Endothelial cell of umbilical vein (primary cell): ENCODE data around the gene LRP2. TPM values are rescaled to one million over a fixed set of nuclear protein-coding genes. Genes with fewer than 3 reads are reported as not detected.

Source experiments
- BruUV-seq: library from RNA; stranded (reverse); fragments of 400-500 nt; replicated peaks from 2 replicates; lab custom pipeline; 2021; lab: Mats Ljungman, UMichigan
- CTCF ChIA-PET: fragments of 300-600, 350-600 bp; sonication (Branson Sonifier 250); formaldehyde crosslinking; loops from one replicate; lab custom pipeline; 2021; ENCODE audit warnings: antibody characterized with exemption, inconsistent platforms; lab: Charles Lee
- POLR2A ChIA-PET: fragments of 300-600, 350-600 bp; sonication (Branson Sonifier 250); formaldehyde crosslinking; loops from one replicate; lab custom pipeline; 2021; ENCODE audit warnings: antibody characterized with exemption, inconsistent platforms; lab: Charles Lee
- DNase-seq: peaks from one replicate; pipeline ENCODE4 v3.0.0-alpha.2; 2011; ENCODE audit warnings: low read depth, low spot score
- FAIRE-seq: peaks from 2 replicates; lab custom pipeline; 2011; peaks lifted over from hg19 to GRCh38; lab: Jason Lieb, UNC
- H2AFZ ChIP-seq: 2 replicates; pipeline ENCODE4 v1.6.0; 2012; ENCODE audit warnings: low read depth, low read length, control low read depth, inconsistent platforms
- H3K27ac ChIP-seq: 2 replicates; pipeline ENCODE4 v1.5.1; 2011; ENCODE audit warnings: low read depth, mild to moderate bottlenecking, control low read depth, low read length, moderate library complexity; ENCODE audit not compliant: insufficient read depth
- H3K27me3 ChIP-seq, 2 experiments: 2 replicates each; pipeline versions ENCODE4 v1.6.0 to v1.6.1; 2011; ENCODE audit warnings: low read length in 2 of 2, mixed read lengths in 1 of 2; ENCODE audit not compliant: control insufficient read depth in 2 of 2, insufficient read depth in 2 of 2
- H3K36me3 ChIP-seq, 2 experiments: 2 replicates in 1 of 2; 3 replicates in 1 of 2; pipeline ENCODE4 v1.5.1; 2011; ENCODE audit warnings: low read length in 2 of 2, mild to moderate bottlenecking in 1 of 2, moderate library complexity in 1 of 2; ENCODE audit not compliant: control insufficient read depth in 2 of 2, insufficient read depth in 2 of 2; ENCODE audit errors: extremely low read depth in 1 of 2
- H3K4me1 ChIP-seq: 3 replicates; pipeline ENCODE4 v1.5.1; 2011; ENCODE audit warnings: mild to moderate bottlenecking, low read length; ENCODE audit not compliant: control insufficient read depth, insufficient read depth; ENCODE audit errors: extremely low read depth
- H3K4me2 ChIP-seq: 2 replicates; pipeline ENCODE4 v1.6.1; 2011; ENCODE audit warnings: low read length, control low read depth, mixed read lengths; ENCODE audit not compliant: insufficient read depth
- H3K4me3 ChIP-seq, 3 experiments: fragments of 200-600 bp in 1 of 3; sonication (generic), shearing (Covaris generic) in 1 of 3; replicated peaks in 1 of 3; 2 replicates each; pipeline ENCODE4 v1.5.1; 2011 to 2016; ENCODE audit warnings: control low read depth in 3 of 3, low read length in 3 of 3, mild to moderate bottlenecking in 2 of 3, inconsistent platforms in 1 of 3, low read depth in 1 of 3, moderate library complexity in 1 of 3; ENCODE audit not compliant: insufficient read depth in 1 of 3
- H3K79me2 ChIP-seq: 2 replicates; pipeline ENCODE4 v1.6.0; 2012; ENCODE audit warnings: low read length, inconsistent platforms; ENCODE audit not compliant: control insufficient read depth, insufficient read depth
- H3K9ac ChIP-seq: replicated peaks from 2 replicates; pipeline ENCODE3; 2011; ENCODE audit warnings: low read length, control low read depth; ENCODE audit not compliant: insufficient read depth; ENCODE audit errors: extremely low read depth
- H3K9me1 ChIP-seq: replicated peaks from 3 replicates; pipeline ENCODE4 v1.6.0; 2011; ENCODE audit warnings: mild to moderate bottlenecking, low read length; ENCODE audit not compliant: control insufficient read depth, insufficient read depth; ENCODE audit errors: extremely low read depth
- H3K9me3 ChIP-seq: replicated peaks from 2 replicates; pipeline ENCODE4 v1.5.1; 2012; ENCODE audit warnings: low read length, inconsistent platforms; ENCODE audit not compliant: control insufficient read depth, insufficient read depth
- H4K20me1 ChIP-seq: replicated peaks from 2 replicates; pipeline ENCODE3; 2011; ENCODE audit warnings: mild to moderate bottlenecking, low read length; ENCODE audit not compliant: control insufficient read depth, insufficient read depth; ENCODE audit errors: extremely low read depth
- CTCF ChIP-seq, 2 donors: IDR thresholded peaks; 1 replicate in 1 of 2; 2 replicates in 1 of 2; pipeline ENCODE4 v1.5.1; 2011; ENCODE audit warnings: low read length in 2 of 2, mild to moderate bottlenecking in 2 of 2, moderate library complexity in 2 of 2, control low read depth in 1 of 2, inconsistent platforms in 1 of 2, low read depth in 1 of 2; ENCODE audit not compliant: insufficient read depth in 1 of 2; ENCODE audit errors: extremely low read depth in 1 of 2
- EZH2 ChIP-seq: IDR thresholded peaks from 2 replicates; pipeline ENCODE4 v1.6.1; 2012; ENCODE audit warnings: borderline replicate concordance, low read depth, mild to moderate bottlenecking, moderate library complexity, low read length, inconsistent platforms; ENCODE audit not compliant: severe bottlenecking
- FOS ChIP-seq: IDR thresholded peaks from 2 replicates; pipeline ENCODE4 v1.6.1; 2011; ENCODE audit warnings: mild to moderate bottlenecking, low read length, moderate library complexity, borderline replicate concordance; ENCODE audit not compliant: insufficient read depth
- GATA2 ChIP-seq: IDR thresholded peaks from 2 replicates; pipeline ENCODE4 v1.7.0; 2011; ENCODE audit warnings: low read depth, mild to moderate bottlenecking, moderate library complexity, mixed read lengths, low read length; ENCODE audit not compliant: insufficient read length, insufficient read depth
- JUN ChIP-seq: IDR thresholded peaks from 2 replicates; pipeline ENCODE4 v1.6.1; 2011; ENCODE audit warnings: borderline replicate concordance, low read depth; ENCODE audit not compliant: insufficient read length, insufficient read depth
- MAX ChIP-seq: IDR thresholded peaks from 2 replicates; pipeline ENCODE4 v1.6.1; 2011; ENCODE audit not compliant: insufficient read depth, insufficient read length
- MYC ChIP-seq: IDR thresholded peaks from one replicate; pipeline ENCODE4 v1.6.1; 2011; ENCODE audit warnings: mild to moderate bottlenecking, low read depth, low read length
- POLR2A ChIP-seq: IDR thresholded peaks from 2 replicates; pipeline ENCODE4 v1.6.1; 2012; ENCODE audit warnings: low read depth, mild to moderate bottlenecking, control low read depth, low read length
- POLR2AphosphoS5 ChIP-seq: IDR thresholded peaks from 2 replicates; pipeline ENCODE4 v1.6.1; 2012; ENCODE audit warnings: low read depth, mild to moderate bottlenecking, control low read depth, low read length, moderate library complexity; ENCODE audit not compliant: insufficient read depth
- dilution Hi-C: fragments of 300-500 bp; cut with MboI; formaldehyde crosslinking; loops from one replicate; pipeline ENCODE4 v1.15.0; 2019; ENCODE audit warnings: low sequenced_read_pairs; ENCODE audit not compliant: extremely low pct_ligation_motif_present
- intact Hi-C: fragments of 100-400 bp; cut with micrococcal nuclease; formaldehyde crosslinking; loops from one replicate; pipeline ENCODE4 v1.10.0; 2022
- polyA plus RNA-seq, 4 experiments: library from polyadenylated mRNA; depleted of rRNA in 3 of 4; stranded (reverse) in 3 of 4; unstranded in 1 of 4; fragments of >200 nt; gene quantifications; 2 replicates each; pipeline versions ENCODE4 v1.2.1 to v1.2.3, GENCODE V29; 2011 to 2012; ENCODE audit warnings: missing spikeins in 1 of 4
- total RNA-seq: library from RNA; stranded (reverse); gene quantifications from 2 replicates; pipeline ENCODE4 v1.2.3, GENCODE V29; 2021

The LRP2 gene
- total and polyA plus RNA-seq, 2 donors (not counting 3 experiments of a cell fraction or from before 2014, with no cell fraction given) = not detected

GRCh38 chr2:169175112-169175511 is 187.2 kb downstream of the LRP2 start:
- H4K20me1 ChIP-seq = no peaks in the 10 kb centered on the region
- no peak overlapping the region for H3K9ac ChIP-seq
- no peak overlapping the region for H3K27ac ChIP-seq
- TF ChIP-seq GATA2 (no peak), FOS (no peak), CTCF (IDR thresholded peaks at IDR 0.05; ENCODE audit: extremely low read depth in 1 of 2, insufficient read depth in 1 of 2, low read depth in 1 of 2, low read length in 2 of 2) (no peak), EZH2 (no peak), POLR2A (no peak), MAX (no peak), JUN (no peak), POLR2AphosphoS5 (no peak), MYC (no peak)
- no peak overlapping the region for H3K4me3 ChIP-seq
- DNase-seq (no peak), FAIRE-seq (no peak)
- dilution Hi-C loops (no loop called here), intact Hi-C loops (no loop called here)
- H3K4me2 ChIP-seq = no peak overlapping the region
- no peaks in the 10 kb centered on the region for H3K36me3 ChIP-seq
- peaks cover 8 to 11% of the 10 kb centered on the region in 2 experiments for H3K27me3 ChIP-seq
- H3K79me2 ChIP-seq = no peaks in the 10 kb centered on the region
- CTCF ChIA-PET = interaction anchor here (1.5 to 1.6 kb wide), 2 partner anchors 9 to 47 kb away, joined by 3 to 4 read pairs; no protein-coding TSS in a partner anchor
- no peak overlapping the region for H2AFZ ChIP-seq
- H3K9me1 ChIP-seq = no peaks in the 10 kb centered on the region
- POLR2A ChIA-PET = no interaction called here
- H3K9me3 ChIP-seq = no peaks in the 10 kb centered on the region
- no TSS peak for BruUV-seq
- no peaks in the 10 kb centered on the region for H3K4me1 ChIP-seq
